Fibroblast of skin of abdomen (primary cell): ENCODE data around the gene USP35. TPM values are rescaled to one million over a fixed set of nuclear protein-coding genes. Genes with fewer than 3 reads are reported as not detected.
A peak's percentile ranks its signal among the peaks of the same experiment; 100 is the strongest.

ENCODE experiments used
- DNase-seq: peaks from one replicate; pipeline ENCODE4 v3.0.0-alpha.2; 2013
- polyA plus RNA-seq, 2 experiments: library from polyadenylated mRNA; unstranded; fragments of 120-200 nt; gene quantifications; one replicate each; pipeline ENCODE4 v1.2.1, GENCODE V29; 2013; ENCODE audit not compliant: insufficient read length in 2 of 2

Gene USP35, protein sequence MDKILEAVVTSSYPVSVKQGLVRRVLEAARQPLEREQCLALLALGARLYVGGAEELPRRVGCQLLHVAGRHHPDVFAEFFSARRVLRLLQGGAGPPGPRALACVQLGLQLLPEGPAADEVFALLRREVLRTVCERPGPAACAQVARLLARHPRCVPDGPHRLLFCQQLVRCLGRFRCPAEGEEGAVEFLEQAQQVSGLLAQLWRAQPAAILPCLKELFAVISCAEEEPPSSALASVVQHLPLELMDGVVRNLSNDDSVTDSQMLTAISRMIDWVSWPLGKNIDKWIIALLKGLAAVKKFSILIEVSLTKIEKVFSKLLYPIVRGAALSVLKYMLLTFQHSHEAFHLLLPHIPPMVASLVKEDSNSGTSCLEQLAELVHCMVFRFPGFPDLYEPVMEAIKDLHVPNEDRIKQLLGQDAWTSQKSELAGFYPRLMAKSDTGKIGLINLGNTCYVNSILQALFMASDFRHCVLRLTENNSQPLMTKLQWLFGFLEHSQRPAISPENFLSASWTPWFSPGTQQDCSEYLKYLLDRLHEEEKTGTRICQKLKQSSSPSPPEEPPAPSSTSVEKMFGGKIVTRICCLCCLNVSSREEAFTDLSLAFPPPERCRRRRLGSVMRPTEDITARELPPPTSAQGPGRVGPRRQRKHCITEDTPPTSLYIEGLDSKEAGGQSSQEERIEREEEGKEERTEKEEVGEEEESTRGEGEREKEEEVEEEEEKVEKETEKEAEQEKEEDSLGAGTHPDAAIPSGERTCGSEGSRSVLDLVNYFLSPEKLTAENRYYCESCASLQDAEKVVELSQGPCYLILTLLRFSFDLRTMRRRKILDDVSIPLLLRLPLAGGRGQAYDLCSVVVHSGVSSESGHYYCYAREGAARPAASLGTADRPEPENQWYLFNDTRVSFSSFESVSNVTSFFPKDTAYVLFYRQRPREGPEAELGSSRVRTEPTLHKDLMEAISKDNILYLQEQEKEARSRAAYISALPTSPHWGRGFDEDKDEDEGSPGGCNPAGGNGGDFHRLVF
- 6.9 TPM for polyA plus RNA-seq (2013, experiment 1 of 2; ENCODE audit: insufficient read length)
- polyA plus RNA-seq (2013, experiment 2 of 2; ENCODE audit: insufficient read length) = 6.5 TPM

DNA sequence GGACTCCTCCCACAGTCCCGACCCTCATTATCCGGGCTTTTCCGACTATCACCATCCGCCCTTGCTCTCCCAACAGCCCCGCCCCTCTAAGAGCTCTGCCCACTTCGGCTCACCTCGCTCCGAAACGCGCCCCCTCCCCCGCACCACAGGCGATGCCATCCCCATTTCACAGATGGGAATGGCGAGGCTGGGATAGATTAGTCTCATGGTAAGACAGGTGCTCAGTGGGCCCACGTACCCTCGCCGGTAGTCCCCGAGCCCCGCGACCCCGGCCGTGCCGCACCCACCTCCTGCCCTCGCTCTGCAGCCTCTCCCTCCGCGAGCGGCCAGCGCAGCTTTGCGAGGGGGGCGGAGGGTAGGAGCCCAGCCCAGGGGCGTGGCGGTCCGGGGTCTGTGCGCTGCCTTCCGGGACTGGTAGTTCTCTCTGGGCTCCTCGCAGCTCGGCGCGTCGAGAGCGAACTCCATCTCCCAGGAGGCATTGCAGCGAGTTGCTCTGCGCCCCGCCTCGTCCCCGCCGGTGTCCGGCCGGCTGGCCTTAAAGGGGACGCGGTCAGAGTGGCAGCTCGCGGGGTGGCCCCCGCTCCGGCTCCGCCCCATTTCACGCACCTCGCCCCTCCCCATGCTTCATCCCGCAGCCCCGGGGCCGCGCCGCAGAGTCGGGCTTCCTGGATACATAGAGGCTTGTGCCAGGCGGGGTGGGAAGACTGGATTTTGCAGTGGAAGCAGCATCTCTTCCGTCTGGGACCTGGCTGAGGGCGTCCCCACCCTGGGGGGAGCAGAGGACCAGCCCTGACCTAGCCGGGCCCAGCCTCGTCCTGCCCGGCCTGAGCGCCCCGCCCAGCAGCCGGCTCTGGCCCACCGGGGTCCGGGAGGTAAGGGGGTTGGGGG, at the start of gene USP35, which contains the start of gene KCTD21:
TSS of gene USP35 (plus strand) at position 634 of the 888 bp plus-strand sequence. CDS start 7,327 bp downstream, outside the sequence.
TSS of gene KCTD21 (minus strand) at position 341 of the 888 bp plus-strand sequence. CDS start 14,072 bp downstream, outside the sequence.
- DNase-seq = peak; percentile 96

DNA sequence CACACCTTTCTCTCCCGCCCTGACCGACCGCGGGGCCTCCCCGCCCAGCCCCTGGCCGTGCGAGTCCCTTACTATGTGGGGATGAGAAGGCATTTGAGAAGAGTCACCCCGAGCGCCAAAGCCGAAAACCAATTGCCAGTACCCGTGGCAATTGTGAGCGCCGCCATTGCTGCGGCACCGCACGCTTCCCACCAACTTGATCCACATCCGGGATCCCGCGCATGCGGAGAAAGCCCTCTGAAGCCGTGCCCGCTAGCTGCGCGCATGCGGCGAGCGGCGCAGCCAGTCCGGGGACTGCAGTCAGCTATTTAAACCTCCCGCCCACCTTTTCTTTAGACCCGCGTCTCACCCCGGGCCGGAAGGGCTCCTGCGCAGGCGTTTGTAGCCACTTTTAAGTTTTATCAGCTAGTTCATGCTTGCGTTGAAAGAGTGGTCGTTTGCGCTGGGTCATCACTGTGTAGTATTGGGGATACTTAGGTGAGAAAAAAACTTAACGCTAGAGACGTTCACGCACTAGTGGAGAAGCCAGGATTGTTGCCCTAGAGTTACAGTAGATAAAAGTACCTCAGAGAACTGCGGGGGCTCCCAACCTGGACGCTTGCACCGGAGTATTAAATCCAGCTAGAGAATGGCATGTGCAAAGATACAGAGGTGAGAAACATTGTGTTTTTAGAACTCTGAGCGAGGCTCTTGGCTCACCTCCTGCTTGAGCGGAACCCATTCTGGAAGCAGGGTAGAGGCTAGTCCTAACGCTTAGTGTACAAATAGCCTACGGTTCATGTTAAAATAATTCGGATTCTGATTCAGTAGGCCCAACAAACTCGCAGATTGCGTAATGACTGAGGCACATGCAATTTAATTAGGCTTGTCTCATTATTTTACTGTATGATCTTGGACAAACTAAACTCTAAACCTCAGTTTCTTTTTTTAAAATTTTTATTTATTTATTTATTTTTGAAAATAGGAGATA, 49.0 kb upstream of the USP35 start, which contains the start of gene ALG8:
TSS of gene ALG8 (minus strand) at position 205 of the 970 bp plus-strand sequence. CDS start at position 167, 38 bp downstream.
- peak; percentile 95 for DNase-seq

DNA sequence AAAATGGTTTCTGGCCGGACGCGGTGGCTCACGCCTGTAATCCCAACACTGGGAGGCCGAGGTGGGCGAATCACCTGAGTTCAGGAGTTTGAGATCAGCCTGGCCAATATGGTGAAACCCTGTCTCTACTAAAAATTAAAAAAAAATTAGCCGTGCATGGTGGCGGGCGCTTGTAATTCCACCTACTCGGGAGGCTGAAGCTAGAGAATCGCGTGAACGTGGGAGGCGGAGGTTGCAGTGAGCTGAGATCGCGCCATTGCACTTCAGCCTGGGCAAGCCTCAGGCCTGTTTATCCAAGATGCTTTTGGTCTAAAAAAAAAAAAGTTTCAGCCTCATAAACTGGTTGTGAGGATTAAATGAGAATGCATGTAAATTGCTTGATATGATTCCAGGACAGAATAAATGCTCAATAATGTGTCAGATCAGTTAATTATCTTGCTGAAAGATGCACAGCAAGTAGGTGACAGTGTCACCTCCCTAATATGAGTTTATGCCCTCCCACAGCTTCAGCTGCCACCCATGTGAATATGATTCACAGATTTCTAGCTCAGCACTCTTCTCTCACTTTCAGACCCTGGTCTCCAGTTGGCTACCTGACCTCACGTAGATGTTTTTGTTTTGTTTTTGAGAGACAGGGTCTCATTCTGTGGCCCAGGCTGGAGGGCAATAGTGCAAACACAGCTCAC, 48.2 kb upstream of the USP35 start:
- no peak for DNase-seq

DNA sequence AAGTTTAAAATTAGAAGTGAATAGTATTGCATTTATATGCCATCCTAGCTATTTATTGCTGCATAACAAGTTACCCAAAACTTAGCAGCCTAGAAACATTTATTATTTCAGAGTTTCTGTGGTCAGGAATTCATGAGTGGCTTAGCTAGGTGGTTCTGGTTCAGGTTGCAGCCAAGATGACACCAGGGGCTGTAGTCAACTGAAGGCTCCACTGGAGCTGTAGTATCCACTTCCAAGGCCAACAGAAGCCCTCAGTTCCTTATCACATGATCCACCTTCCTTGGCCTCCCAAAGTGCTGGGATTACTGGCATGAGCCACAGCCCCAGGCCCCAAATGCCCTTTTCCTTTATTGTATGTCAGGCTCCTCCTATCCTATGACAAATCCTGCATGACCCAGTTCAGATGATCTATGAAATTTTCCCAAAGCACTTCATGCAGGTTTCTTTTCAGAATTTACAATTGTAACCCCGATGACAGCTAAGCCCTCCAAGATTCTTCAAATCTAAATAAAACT, 43.2 kb upstream of the USP35 start:
- DNase-seq = no peak

DNA sequence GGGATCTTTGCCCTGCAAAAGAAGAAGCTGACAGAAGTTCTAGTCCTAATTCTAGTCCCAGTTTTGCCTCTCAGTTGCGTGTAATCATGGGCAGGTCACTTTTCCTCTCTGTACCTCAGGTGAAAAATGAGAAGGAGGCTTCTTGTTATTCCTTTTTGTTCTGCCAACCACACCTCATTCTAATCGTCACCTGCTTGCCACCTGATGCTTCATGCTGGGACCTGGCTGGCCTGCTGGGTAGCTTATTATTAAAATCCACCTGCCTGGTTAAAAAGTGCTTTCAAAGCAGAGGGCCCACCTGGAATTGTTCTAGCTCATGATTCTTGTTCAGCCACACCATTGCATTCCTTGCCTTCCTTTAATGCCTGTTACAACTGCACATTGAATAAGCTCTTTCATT, 40.9 kb upstream of the USP35 start:
- DNase-seq = no peak

DNA sequence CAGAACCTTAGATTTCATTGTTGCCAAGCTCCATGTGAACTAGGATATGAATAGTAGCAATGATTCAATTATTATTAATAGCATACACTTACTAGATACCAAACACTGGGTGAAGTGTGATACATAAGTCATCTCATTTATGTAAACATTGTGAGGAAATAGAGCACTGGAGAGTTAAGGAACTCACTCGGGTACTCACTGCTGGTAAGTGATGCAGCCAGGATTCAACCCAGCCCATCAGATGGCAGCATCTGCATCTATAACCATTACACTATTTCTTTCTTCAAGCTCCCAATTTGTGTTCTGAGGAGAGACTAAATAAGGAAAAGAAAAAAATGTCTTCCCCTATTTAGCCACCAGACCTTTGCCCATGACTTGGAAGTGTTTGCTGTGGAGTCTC, 39.1 kb upstream of the USP35 start:
- peak; percentile 48 for DNase-seq

DNA sequence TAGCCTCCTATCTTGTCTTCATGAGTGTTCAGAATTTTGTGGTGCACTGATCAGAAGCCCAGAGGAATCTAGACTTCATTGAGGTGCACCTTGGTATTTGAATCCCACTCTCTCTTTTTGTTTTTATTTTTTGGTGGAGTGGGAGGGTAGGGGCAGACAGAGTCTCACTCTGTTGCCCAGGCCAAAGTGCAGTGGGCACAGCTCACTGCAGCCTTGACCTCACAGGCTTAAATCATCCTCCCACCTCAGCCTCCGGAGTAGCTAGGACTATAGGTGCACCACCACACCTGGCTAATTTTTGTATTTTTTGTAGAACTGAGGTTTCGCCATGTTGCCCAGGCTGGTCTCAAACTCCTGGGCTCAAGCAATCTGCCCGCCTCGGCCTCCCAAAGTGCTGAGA, 38.4 kb upstream of the USP35 start:
- DNase-seq = no peak

DNA sequence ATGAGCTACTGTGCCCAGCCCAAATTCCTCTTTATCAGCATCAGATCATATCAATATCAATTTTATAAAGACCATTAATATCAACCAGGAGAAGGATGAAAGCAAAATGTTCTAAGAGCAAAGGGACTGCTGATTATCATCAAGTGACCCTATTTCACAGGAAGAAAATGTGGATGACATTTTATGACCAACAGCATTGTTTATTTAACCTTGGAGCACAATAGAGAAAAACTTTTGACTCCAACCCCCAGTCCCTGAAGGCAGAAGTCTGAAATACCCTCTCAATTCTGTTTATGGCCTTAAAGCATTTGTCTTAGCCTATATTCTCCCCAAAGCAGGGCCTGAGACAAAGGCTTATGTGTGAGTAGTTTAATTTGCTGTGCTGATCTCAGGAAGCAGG, 38.0 kb upstream of the USP35 start:
- no peak for DNase-seq

DNA sequence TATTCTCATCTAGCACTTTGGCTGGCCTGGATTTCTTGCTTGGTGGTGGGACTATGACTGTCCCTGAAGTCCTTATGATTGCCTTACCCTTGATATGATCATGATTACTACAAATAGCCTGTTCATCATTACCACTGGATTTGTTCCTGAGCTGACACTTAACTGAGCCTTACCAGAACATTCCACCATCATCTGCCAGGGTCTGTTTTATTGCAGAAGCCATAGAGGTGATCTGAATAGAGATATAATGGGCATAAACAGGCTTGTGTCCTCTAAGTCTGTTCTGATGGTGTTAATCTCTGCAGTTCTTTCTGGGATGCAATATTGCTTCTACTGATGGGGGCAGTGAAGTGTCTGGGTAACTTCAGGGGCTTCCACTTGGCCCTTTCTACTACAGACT, 36.9 kb upstream of the USP35 start:
- no peak for DNase-seq

DNA sequence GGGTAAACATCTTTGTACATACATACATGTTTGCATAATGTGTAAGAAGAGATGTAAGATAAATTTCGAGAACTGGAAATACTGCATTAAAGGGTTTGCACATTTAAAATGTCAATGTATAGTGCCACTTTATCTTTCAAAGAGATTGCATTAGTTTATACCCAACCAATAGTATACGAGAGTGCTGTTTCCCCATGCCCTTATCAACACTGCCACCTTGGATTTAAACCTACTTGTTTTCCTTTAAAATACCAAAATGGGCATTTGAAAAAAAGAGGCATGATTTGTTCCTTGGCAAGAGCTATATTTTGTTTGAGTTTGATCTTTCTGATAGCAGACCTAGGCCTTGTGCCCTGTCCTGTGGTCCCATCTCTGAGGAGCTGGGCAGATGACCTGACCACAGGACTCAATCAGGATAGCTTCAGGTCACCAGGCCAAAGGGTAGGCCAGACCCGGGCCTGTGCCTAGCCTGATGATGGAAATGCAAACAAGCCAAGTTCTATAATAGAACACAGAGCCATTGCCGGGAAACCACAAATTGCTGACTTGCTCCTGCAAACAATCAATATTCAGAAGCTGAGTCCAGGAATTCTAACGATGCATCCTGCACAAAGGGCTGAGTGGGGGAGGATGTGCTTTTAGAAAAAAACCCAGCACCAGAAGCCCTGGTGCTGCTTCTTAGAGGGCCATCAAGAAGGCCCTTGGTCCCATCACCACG, 32.4 kb upstream of the USP35 start:
- DNase-seq = peak; percentile 63

DNA sequence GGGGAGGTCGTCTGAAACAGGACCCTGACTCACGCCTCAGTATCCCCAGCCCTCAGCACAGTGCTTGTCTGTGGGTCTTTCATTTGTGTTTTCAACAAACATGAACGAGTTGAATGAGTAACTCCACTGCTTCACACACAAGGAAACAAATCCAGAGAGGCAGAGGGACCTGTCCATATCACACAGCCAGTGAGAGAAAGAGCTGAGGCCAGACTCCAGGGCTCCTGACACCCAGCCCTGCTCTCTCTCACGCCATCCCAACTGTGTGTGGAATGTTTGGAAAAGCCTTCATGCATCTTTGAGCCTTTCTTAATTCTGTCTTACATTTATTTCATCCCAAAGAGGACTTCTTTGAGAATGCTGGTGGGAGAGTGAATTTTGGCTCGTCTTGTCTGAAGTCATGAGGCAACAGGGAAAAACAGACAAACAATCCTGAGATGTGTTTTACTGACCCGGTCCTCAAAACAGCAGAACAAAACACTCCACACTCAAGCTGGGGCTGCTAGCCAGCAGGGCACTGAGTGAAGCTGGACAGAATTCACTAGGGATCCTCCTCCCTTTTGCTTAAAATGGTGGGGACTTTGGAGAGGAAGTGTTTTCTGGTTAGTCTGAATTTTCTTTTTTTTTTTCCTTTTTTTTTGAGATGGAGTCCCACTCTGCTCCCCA, 29.6 kb upstream of the USP35 start:
- no peak for DNase-seq

DNA sequence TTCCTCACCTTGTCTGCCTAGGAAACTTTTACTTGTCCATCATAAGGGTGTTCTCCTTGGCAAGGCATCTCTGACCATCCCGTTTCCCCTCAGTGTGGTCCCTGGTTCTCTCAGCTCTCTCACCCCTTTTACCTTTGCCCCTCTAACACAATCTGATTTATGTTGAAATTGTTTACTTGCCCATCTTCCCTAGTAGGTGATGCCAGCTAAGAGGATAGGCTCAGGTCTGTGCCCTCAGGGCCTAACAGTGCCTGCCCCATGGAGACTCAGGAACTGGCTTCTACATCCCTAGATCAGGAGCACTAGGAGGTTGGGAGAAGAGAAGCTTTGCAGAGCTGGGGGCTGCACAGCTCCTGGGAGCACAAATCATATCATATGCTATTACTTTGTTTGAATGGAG, 28.2 kb upstream of the USP35 start:
- no peak for DNase-seq

DNA sequence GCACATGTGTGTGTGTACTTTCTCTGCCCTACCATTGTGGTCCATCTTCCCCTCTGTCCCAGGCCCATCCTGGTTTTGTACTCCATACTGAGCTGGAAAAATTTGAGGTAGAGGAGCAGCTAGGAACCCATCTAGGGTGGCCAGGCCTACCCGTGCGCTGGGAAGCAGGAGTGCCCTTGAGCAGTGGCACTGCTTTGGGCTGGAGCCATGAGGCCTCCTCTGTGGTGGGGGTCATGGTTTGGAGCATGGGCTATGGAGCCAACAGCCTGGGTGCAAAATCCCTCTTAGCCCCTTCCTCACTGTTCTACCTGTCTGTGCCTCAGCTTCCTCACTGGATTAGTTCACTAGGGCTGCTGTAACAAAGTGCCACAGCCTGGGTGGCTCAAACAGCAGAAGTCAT, 27.4 kb upstream of the USP35 start:
- no peak for DNase-seq

DNA sequence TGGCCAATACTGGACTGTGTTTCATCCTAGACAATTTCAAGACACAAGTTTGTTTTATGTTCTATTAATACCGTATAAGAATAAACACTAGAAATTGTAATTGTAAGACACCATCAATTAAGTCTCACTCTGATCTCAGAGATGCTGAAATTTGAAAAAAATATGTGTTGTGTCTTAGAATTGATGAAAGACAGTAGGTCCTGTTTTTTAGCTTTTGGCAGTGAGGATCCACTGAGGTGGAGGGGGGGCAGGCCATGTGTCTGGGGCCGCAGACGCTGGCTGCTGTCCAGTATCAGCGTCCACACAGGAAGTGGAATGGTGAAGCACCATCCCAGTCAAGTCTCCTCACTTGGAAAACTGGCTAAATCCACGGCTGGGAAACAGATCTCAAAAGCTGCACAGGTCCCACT, 26.8 kb upstream of the USP35 start:
- DNase-seq = peak; percentile 47

DNA sequence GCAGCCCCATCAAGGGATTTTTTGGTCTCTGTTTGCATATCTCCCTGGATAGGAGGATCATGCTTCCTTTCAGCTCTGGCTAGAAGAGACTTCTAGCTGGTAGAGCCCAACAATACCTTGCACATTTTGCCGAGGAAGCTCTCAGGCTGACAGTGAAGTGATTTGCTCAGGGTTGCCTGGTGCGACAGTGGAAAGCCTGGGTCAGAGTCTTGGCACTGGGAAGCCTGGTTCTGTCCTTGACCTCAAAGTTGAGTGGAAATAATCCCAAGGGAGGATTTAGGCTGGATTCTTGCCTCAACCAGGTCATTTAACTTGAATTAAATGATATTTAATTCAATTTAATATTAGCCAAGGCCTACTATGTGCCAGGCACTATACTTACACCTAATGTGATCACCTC, 24.9 kb upstream of the USP35 start:
- DNase-seq = no peak

DNA sequence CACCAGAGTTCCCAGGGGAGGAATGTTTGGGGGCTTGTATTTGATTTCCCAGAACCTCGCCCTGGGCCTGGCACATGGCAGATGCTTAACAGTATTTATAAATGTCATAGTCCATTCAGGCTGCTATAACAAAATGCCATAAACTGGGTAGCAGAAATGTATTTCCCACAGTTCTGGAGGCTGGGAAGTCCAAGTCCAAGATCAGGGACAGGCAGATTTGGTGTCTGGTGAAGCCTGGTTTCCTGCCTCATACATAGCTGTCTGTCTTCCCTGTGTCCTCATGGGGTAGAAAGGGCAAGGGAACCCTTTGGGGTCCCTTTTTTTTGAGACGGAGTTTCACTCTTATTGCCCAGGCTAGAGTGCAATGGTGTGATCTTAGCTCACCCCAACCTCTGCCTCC, 24.2 kb upstream of the USP35 start:
- no peak for DNase-seq

DNA sequence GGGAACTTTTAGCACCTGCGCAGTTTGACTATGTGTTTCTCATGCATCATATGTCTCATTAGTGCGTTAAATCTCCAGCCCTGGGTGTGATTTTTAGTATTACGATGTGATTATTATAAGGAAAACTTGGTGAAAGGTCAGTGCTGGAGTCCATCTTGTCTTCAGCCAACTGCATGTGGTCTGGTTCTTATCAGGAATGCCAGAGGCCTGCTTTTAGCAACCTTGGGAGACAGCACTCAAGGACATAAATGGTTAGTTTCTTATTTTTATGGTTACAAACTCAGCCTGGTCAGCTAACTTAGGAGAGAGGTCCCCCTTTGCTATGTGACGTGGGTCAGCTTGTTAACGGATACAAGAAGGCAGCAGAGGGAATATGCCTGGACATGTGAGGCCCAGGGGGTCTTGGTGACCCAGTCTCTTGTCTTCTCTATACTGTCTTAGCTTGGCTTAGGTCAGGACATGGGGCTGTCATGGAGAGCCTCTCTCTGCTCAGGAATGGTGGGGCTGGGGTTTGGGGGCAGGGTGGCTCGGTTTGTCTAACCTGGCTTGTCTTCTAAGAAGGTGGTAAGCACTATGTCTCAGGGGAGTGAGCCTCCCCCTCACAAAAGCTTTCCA, 21.8 kb upstream of the USP35 start:
- DNase-seq = no peak
